ENCODE data around the gene SLC10A3.

The SLC10A3 gene

DNA sequence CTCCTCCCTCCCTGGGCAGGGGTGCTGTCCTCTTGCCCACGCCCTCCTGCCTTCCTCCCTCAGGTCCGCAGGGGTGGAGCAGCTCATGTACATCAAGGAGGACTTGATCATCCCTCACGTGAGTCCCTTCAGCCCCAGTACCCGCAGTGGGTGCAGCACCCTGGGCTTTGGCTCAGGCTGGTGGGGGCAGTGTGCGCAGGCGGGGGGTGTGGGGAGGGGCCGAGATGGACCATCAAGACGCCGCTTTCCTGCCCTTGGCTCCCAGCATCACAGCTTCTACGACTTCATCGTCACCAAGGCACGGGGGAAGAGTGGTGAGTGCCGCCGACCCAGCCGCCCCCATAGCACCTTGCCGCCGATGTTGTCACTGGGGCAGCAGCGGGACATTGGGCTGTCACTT is 40.8 kb downstream of the SLC10A3 start:
- TF ChIP-seq ZNF311 (tag by site-specific recombination; IDR thresholded peaks at IDR 0.05; ENCODE audit: borderline replicate concordance) (no peak), ZSCAN30 (tag by site-specific recombination; IDR thresholded peaks at IDR 0.05) (no peak), KLF16 (tag by site-specific recombination; IDR thresholded peaks at IDR 0.05) (no peak), ZBTB21 (tag by site-specific recombination; IDR thresholded peaks at IDR 0.05) (no peak), ZNF654 (tag by site-specific recombination; IDR thresholded peaks at IDR 0.05; ENCODE audit: low read depth) (no peak), YY1 (tag by site-specific recombination; IDR thresholded peaks at IDR 0.05) (no peak), ZNF175 (tag by site-specific recombination; IDR thresholded peaks at IDR 0.05) (no peak), ZBTB20 (tag by site-specific recombination; IDR thresholded peaks at IDR 0.05) (no peak), ZNF114 (tag by site-specific recombination; IDR thresholded peaks at IDR 0.05) (no peak), ZNF549 (tag by site-specific recombination; IDR thresholded peaks at IDR 0.05) (no peak), ZNF221 (tag by site-specific recombination; IDR thresholded peaks at IDR 0.05; ENCODE audit: borderline replicate concordance) (no peak), ZNF37A (tag by site-specific recombination; IDR thresholded peaks at IDR 0.05) (no peak), ZBTB48 (tag by site-specific recombination; IDR thresholded peaks at IDR 0.05) (no peak), MYNN (tag by site-specific recombination; IDR thresholded peaks at IDR 0.05; ENCODE audit: borderline replicate concordance) (no peak), ZNF596 (tag by site-specific recombination; IDR thresholded peaks at IDR 0.05) (no peak), ZNF585B (tag by site-specific recombination; IDR thresholded peaks at IDR 0.05) (no peak)
- TF ChIP-seq, protein P1, sequence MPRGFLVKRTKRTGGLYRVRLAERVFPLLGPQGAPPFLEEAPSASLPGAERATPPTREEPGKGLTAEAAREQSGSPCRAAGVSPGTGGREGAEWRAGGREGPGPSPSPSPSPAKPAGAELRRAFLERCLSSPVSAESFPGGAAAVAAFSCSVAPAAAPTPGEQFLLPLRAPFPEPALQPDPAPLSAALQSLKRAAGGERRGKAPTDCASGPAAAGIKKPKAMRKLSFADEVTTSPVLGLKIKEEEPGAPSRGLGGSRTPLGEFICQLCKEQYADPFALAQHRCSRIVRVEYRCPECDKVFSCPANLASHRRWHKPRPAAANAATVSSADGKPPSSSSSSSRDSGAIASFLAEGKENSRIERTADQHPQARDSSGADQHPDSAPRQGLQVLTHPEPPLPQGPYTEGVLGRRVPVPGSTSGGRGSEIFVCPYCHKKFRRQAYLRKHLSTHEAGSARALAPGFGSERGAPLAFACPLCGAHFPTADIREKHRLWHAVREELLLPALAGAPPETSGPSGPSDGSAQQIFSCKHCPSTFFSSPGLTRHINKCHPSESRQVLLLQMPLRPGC (tag by site-specific recombination; IDR thresholded peaks at IDR 0.05): no peak
- TF ChIP-seq, protein P2, sequence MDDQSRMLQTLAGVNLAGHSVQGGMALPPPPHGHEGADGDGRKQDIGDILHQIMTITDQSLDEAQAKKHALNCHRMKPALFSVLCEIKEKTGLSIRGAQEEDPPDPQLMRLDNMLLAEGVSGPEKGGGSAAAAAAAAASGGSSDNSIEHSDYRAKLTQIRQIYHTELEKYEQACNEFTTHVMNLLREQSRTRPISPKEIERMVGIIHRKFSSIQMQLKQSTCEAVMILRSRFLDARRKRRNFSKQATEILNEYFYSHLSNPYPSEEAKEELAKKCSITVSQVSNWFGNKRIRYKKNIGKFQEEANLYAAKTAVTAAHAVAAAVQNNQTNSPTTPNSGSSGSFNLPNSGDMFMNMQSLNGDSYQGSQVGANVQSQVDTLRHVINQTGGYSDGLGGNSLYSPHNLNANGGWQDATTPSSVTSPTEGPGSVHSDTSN (CRISPR knock-in tag; IDR thresholded peaks at IDR 0.05): no peak
- CTCF ChIA-PET: no interaction called here
- POLR2A ChIA-PET: interaction anchor here (0.7 kb wide), 1 partner anchor 16 kb away, joined by 3 read pairs; no protein-coding TSS in a partner anchor
- H3K36me3 ChIP-seq (ENCODE audit: control insufficient read depth in 2 of 2, insufficient read depth in 1 of 2, low read length in 2 of 2): peaks cover 4 to 78% of the 10 kb centered on the region in 2 experiments; a peak in 2 of 3 replicates
- H3K9me3 ChIP-seq (ENCODE audit: control insufficient read depth, insufficient read depth, low read depth, low read length): no peaks in the 10 kb centered on the region
- no peaks in the 10 kb centered on the region for H3K4me1 ChIP-seq (ENCODE audit: control insufficient read depth, insufficient read depth, low read length)
- no peak overlapping the region for H3K27ac ChIP-seq (ENCODE audit: extremely low read depth, low read depth, low read length)
- no peak overlapping the region for H3K4me3 ChIP-seq (ENCODE audit: low read depth, low read length)

DNA sequence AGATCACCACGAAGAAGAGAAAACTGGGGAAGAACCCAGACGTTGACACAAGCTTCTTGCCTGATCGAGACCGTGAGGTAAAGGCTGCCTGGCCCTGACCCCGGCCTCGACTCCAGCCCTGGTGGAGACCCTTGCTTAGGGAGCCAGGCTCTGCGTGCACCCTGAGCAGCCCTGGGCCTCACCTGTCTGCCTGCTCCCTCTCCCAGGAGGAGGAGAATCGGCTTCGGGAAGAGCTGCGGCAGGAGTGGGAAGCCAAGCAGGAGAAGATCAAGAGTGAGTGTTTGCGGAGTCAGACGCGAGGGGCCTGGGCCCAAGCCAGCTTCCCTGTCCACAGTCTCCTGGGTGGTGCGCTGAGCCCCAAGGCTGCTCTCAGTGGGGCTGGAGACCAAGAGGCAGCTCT is 41.9 kb downstream of the SLC10A3 start:
- TF ChIP-seq ZNF274 (IDR thresholded peaks at IDR 0.05; ENCODE audit: low read length) (no peak), ZNF274 (tag by site-specific recombination; IDR thresholded peaks at IDR 0.05; ENCODE audit: borderline replicate concordance) (no peak), KLF9 (tag by site-specific recombination; IDR thresholded peaks at IDR 0.05; ENCODE audit: low read depth) (no peak), ZNF514 (tag by site-specific recombination; IDR thresholded peaks at IDR 0.05) (no peak), ZNF76 (tag by site-specific recombination; IDR thresholded peaks at IDR 0.05; ENCODE audit: borderline replicate concordance, low read depth) (no peak), ZNF610 (tag by site-specific recombination; IDR thresholded peaks at IDR 0.05; ENCODE audit: borderline replicate concordance) (no peak), ZNF416 (tag by site-specific recombination; IDR thresholded peaks at IDR 0.05) (no peak), ZNF654 (tag by site-specific recombination; IDR thresholded peaks at IDR 0.05; ENCODE audit: low read depth) (no peak), ZNF239 (tag by site-specific recombination; IDR thresholded peaks at IDR 0.05) (no peak), ZNF202 (tag by site-specific recombination; IDR thresholded peaks at IDR 0.05; ENCODE audit: borderline replicate concordance) (no peak), ZNF155 (tag by site-specific recombination; IDR thresholded peaks at IDR 0.05) (no peak), ZBTB1 (tag by site-specific recombination; IDR thresholded peaks at IDR 0.05) (no peak)
- TF ChIP-seq, protein P3, sequence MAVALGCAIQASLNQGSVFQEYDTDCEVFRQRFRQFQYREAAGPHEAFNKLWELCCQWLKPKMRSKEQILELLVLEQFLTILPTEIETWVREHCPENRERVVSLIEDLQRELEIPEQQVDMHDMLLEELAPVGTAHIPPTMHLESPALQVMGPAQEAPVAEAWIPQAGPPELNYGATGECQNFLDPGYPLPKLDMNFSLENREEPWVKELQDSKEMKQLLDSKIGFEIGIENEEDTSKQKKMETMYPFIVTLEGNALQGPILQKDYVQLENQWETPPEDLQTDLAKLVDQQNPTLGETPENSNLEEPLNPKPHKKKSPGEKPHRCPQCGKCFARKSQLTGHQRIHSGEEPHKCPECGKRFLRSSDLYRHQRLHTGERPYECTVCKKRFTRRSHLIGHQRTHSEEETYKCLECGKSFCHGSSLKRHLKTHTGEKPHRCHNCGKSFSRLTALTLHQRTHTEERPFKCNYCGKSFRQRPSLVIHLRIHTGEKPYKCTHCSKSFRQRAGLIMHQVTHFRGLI (tag by site-specific recombination; IDR thresholded peaks at IDR 0.05): no peak
- no peaks in the 10 kb centered on the region for H3K9me3 ChIP-seq (ENCODE audit: control insufficient read depth, insufficient read depth, low read depth, low read length)
- H3K4me3 ChIP-seq (ENCODE audit: low read depth, low read length): no peak overlapping the region
- CTCF ChIA-PET: no interaction called here
- POLR2A ChIA-PET: no interaction called here
- H3K27ac ChIP-seq (ENCODE audit: extremely low read depth, low read depth, low read length): no peak overlapping the region
- H3K4me1 ChIP-seq (ENCODE audit: control insufficient read depth, insufficient read depth, low read length): no peaks in the 10 kb centered on the region
- peaks cover 4 to 78% of the 10 kb centered on the region in 2 experiments; a peak in 2 of 3 replicates for H3K36me3 ChIP-seq (ENCODE audit: control insufficient read depth in 2 of 2, insufficient read depth in 1 of 2, low read length in 2 of 2)

Measured in HEK293 (cell line).